Kidney epithelial cell (primary cell): ENCODE results near the gene ITIH5. TPM values are rescaled to one million over a fixed set of nuclear protein-coding genes. Genes with fewer than 3 reads are reported as not detected.

Experiments
- DNase-seq: peaks from one replicate; pipeline ENCODE4 v3.0.0-alpha.2; 2010; ENCODE audit warnings: low read depth
- H3K27me3 ChIP-seq: 2 replicates; pipeline ENCODE4 v1.6.0; 2011; ENCODE audit warnings: low read length; ENCODE audit not compliant: control insufficient read depth, insufficient read depth
- H3K36me3 ChIP-seq: 2 replicates; pipeline ENCODE4 v1.5.1; 2011; ENCODE audit warnings: low read length; ENCODE audit not compliant: control insufficient read depth, insufficient read depth
- H3K4me3 ChIP-seq: 2 replicates; pipeline ENCODE4 v1.5.1; 2011; ENCODE audit warnings: low read depth, mild to moderate bottlenecking, control low read depth, low read length
- CTCF ChIP-seq: IDR thresholded peaks from 2 replicates; pipeline ENCODE4 v1.5.1; 2011; ENCODE audit warnings: mild to moderate bottlenecking, moderate library complexity, low read length, control low read depth, inconsistent platforms; ENCODE audit not compliant: insufficient read depth, poor library complexity, severe bottlenecking
- total RNA-seq: library from RNA; depleted of rRNA; stranded (reverse); fragments of >200 nt; gene quantifications from 2 replicates; pipeline ENCODE4 v1.2.3, GENCODE V29; 2015

ITIH5 gene
- total RNA-seq, 1 donor from 2014 or later = 1.5 TPM

GRCh38 chr10:7547829-7548228, 118.9 kb downstream of the ITIH5 start:
- no peak for TF ChIP-seq CTCF
- DNase-seq = no peak
- no peaks in the 10 kb centered on the region for H3K27me3 ChIP-seq

GRCh38 chr10:7547206-7547605, 119.6 kb downstream of the ITIH5 start:
- TF ChIP-seq CTCF = no peak
- no peak overlapping the region for H3K4me3 ChIP-seq
- DNase-seq = no peak
- no peaks in the 10 kb centered on the region for H3K27me3 ChIP-seq
- H3K36me3 ChIP-seq = no peaks in the 10 kb centered on the region

More at GRCh38 chr10:7547829-7548228, 118.9 kb downstream of the ITIH5 start:
- Histone ChIP-seq H3K36me3 (no peaks in the 10 kb centered on the region), H3K4me3 (no peak overlapping the region)

GRCh38 chr10:7546385-7546967, 120.3 kb downstream of the ITIH5 start:
- Histone ChIP-seq H3K4me3 (no peak overlapping the region), H3K36me3 (no peaks in the 10 kb centered on the region), H3K27me3 (no peaks in the 10 kb centered on the region)
- DNase-seq = no peak
- no peak for TF ChIP-seq CTCF

GRCh38 chr10:7545792-7546191, 121.0 kb downstream of the ITIH5 start:
- DNase-seq = no peak
- Histone ChIP-seq H3K36me3 (no peaks in the 10 kb centered on the region), H3K27me3 (no peaks in the 10 kb centered on the region), H3K4me3 (no peak overlapping the region)
- no peak for TF ChIP-seq CTCF

- no peak for DNase-seq
- H3K36me3 ChIP-seq = no peaks in the 10 kb centered on the region
- H3K27me3 ChIP-seq = no peaks in the 10 kb centered on the region
- no peak overlapping the region for H3K4me3 ChIP-seq
- no peak for TF ChIP-seq CTCF
These were observed 121.5 kb downstream of the ITIH5 start for GRCh38 chr10:7545261-7545660.

- no peaks in the 10 kb centered on the region for H3K27me3 ChIP-seq
- no peak for TF ChIP-seq CTCF
These were observed 122.6 kb downstream of the ITIH5 start for GRCh38 chr10:7544203-7544602.

More at GRCh38 chr10:7544203-7544602, 122.6 kb downstream of the ITIH5 start:
- Histone ChIP-seq H3K4me3 (no peak overlapping the region), H3K36me3 (no peaks in the 10 kb centered on the region)
- DNase-seq = no peak
